Right lung (tissue), 5 donors: Measurements from ENCODE around the gene FREY1. TPM values are rescaled to one million over a fixed set of nuclear protein-coding genes. Genes with fewer than 3 reads are reported as not detected.

Experiments
- DNase-seq, 2 donors: peaks; one replicate each; pipeline ENCODE4 v3.0.0-alpha.2; 2013
- polyA plus RNA-seq, 5 donors: library from polyadenylated mRNA; unstranded; fragments of 120-200 nt; gene quantifications; one replicate each; pipeline versions ENCODE4 v1.2.1 to v1.2.3, GENCODE V29; 2013; ENCODE audit warnings: inconsistent platforms in 1 of 5, low replicate concordance in 1 of 5; ENCODE audit not compliant: insufficient read length in 5 of 5, insufficient read depth in 1 of 5

Gene FREY1
- polyA plus RNA-seq, 5 donors, result 0.21 to 0.33 (median 0.27) TPM

DNA sequence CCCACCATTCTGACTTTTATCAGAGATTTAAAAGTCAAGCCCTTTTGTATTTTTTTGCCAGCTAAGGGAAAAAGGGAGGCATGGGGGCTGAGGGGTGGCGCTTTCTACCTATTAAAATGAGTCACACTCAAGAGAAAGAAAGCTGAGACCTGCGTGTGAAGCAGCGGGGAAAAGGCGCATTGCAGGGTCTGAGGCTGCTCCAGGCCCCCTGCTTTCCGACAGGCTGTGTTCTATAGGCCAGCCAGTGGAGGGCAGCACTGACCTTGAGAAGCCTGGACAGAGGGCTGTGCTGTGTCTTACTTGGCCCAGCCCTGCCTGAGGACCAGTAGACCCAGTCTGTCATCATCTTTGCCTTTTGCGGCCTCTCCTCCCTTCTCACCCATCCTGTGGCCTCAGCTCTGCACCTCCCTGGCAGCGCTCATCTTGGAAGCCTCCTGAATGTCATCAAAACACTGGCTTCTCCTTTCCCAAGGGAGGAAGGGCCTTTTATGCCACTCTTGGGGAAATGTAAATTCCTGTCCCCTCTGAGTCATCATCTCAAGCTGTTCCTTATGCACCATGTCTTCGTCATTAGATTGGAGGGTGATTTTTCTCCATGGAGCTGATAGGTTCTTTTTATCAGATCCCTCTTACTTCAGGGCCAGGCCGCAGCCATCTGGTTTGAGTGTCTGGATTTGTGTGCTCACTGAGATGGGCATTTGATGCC lies 34.3 kb downstream of the FREY1 start:
- no peak for DNase-seq

- DNase-seq, result no peak
Measured at GRCh38 chr11:45871638-45872037, 35.4 kb downstream of the FREY1 start.

GRCh38 chr11:45870706-45871105 lies 36.4 kb downstream of the FREY1 start:
- no peak for DNase-seq

DNA sequence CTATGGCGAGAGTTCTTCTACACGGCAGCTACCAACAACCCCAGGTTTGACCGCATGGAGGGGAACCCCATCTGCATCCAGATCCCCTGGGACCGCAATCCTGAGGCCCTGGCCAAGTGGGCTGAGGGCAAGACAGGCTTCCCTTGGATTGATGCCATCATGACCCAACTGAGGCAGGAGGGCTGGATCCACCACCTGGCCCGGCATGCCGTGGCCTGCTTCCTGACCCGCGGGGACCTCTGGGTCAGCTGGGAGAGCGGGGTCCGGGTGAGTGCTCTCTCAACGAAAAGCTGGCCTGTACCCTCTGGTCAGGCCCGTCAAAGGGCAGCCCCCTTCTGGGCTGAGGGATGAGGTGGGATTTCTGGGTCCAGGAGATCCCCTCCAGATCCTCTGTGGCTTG lies 37.5 kb downstream of the FREY1 start:
- no peak for DNase-seq

DNA sequence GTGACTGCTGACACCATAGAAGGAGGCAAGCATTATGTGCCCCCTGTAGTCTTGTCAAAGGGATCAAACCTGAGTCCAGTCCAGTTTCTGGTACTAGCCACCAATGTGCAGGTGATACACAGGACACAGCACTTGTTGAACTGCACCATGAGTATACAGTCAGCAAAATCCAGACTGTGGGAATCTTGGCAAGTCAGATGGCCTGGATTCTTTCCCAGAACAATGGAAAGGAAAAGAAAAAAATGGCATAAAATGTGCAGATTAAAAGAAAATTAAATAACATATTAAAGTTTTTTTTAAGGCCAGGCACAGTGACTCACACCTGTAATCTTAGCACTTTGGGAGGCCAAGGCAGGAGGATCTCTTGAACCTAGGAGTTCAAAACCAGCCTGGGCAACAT lies 43.0 kb downstream of the FREY1 start:
- no peak for DNase-seq

GRCh38 chr11:45860764-45861510 lies 46.1 kb downstream of the FREY1 start:
- DNase-seq, result no peak

DNA sequence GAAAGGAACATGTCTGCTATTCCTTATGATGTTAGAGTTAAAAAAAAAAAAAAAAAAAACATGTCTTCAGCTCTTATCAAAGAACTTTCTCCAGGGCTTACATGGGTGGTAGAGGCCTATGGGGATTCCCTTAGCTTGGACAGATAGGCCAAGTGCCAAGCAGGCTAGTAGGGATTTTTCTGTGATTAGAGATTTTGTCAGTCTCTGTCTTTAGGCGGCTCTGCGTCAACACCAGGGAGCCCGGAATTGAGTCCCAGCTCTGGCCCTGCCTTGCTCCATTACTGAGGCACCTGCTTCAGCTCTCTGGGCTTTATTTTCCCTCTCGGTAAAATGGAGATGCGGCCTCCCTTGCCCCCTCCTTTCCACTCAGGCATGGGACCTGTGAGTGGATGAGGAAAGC lies 46.7 kb downstream of the FREY1 start:
- DNase-seq, result no peak

DNA sequence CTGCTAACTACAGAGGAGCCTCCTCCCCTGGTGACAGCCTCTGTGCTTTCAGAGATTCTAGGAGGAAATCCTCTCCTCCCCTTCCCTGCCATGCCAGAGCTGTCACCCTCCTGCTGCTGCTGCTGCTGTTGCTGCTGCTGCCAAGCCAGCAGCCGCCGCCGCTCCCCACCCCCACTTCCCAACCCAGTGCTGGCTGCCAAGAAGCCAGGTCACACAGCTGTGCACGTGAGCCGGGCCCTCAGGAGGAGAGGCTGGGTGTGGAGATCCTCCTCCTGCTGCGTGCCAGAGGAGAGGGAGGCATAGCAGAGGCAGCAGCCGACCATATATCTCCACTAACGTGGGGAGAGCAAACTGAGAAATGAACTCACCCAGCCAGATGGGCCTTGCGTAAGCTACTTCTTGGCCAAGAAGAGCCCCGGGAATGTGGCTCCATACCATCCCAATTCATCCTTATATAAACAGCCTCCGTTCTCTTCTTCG lies 47.4 kb downstream of the FREY1 start:
- DNase-seq, result peak; percentile 91 to 93

- no peak for DNase-seq
Measured at GRCh38 chr11:45858751-45859398, 48.2 kb downstream of the FREY1 start.

DNA sequence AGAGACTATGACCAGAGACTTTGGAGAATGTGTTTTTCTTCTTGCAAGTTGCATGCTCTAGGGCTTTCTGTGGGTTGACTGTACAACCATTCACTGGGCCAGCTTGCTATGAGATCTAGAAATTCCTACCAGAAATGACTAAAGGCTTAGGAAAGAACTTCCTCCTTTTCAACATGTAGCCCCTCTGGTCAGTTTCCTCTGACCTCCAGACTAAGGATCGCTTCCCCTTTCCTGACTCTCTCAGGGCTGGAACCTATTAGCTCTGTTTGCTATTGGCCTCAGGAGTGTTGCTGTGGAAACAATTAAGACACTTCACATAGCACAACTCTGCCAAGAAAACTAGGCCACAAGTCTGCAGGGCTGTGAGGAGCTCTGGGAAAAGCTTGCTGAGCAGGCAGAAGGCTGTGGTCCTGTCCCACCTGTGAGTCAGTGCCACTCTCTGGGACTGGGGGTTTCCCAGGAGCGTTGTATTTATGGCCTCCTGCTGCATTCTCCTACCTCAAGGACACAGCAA lies 49.1 kb downstream of the FREY1 start:
- peak; percentile 77 to 79 for DNase-seq

Other genes starting within 250 kb of the FREY1 start
- 1 to 10 TPM; 4.2 to 7.3 (median 5.6) TPM for gene CHST1, start 241.6 kb downstream of the FREY1 start, polyA plus RNA-seq
- gene SLC35C1, start 102.1 kb downstream of the FREY1 start, polyA plus RNA-seq, result 1 to 10 TPM; 5.9 to 8.8 (median 6.9) TPM
- 10 to 100 TPM; 25.5 to 35.4 (median 28.2) TPM for gene CRY2, start 59.8 kb downstream of the FREY1 start, polyA plus RNA-seq
- gene MAPK8IP1, start 21.6 kb downstream of the FREY1 start, polyA plus RNA-seq, result 10 to 100 TPM in 1 of 5 donors, 1 to 10 TPM in 4; 4.1 to 13.7 (median 5.5) TPM
- 10 to 100 TPM in 4 of 5 donors, 1 to 10 TPM in 1; 9.2 to 18.1 (median 12.8) TPM for gene PEX16, start 10.6 kb upstream of the FREY1 start, polyA plus RNA-seq
- 10 to 100 TPM; 11.4 to 18.1 (median 14.5) TPM for gene LARGE2, start 15.4 kb upstream of the FREY1 start, polyA plus RNA-seq
- gene PHF21A, start 214.2 kb upstream of the FREY1 start, polyA plus RNA-seq, result 10 to 100 TPM; 51.5 to 68.4 (median 64.1) TPM